Measurements from ENCODE around the gene EVX2.

Gene EVX2

DNA sequence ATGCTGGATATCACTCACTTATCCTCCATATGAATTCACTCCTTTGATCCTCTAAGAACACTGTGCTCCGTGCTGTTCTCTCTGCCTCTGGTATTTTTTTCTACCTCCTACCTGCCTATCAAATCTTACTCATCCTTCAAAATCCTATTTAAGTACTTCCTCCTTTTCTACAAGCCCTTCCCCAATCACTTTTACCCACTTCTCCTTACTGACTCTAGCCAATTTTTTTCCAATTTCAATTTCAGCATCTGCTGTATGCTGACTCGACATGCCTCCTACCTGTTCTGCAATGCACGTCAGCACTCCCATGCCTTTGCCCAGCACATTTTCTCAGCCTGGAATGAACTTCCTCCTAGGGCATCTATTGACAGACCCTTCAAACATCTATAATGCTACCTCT, 44.4 kb downstream of the EVX2 start:
- no peak for DNase-seq

DNA sequence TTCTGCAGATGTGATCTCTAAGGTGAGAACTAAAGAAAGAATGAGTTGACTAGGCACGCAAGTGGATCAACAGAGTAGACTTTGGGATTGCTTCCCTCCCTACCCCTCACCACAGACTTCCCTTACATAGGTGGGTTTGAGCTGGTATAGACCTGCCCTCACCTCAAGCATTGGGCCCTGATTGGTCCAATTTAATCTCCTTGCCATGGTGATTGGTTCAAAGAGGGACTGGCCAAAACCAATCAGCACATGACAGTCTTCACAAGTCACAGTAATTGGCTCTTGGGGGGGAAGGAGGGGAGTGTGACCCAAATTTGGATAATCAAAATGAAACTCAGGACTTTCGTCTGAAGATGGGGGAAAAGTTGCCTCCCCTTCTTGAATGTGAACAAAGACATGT, 45.1 kb downstream of the EVX2 start:
- DNase-seq: no peak

DNA sequence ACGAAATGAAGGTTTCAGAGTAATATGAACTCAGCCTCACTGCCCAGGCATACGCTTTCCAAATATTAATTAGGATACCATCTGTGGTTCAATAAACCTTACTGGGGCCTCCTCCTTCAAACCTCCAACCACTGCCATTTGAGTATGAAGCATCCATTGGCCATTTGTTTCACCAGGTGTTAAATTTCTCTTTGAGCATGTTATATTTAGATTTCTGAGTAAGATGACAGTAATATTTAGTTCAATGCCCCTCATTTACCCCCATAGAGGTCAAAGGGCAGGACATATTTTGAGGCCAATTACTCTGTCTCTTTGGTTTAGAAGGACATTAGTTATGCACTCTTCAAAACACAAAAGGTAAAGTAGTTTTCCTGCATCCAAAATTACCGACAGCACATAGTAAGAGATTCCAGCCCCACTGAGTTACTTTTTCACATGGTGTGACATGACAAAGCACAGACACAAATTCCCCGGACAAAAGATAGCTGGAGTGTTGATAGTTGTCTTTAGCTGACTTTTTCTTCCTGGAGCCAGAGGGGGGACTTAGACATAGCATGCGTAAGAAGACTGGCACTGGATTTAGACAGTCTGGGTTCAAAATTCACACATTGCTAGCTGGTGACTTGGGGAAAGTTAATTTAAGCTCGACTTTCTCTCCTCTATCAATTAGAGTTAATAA, 48.6 kb downstream of the EVX2 start:
- no peak for DNase-seq

DNA sequence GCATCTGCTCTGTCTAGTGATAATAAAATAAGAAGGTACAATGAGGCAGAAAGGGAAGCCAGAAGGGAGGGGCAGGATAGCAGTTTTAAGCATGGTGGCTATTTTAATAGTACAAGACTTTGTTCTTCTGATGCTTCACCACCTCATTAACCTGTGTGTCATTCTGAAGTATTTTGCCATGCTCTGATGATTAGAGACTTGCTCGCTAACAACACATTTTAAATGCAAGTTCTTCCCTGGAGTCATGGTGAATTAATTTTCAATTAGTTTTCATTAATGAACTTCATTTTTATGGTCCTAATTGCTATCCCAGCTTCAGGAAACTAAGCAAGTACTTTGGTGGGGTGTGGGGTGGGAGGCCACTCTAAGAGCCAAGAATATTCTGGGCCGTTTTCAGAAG, 56.0 kb downstream of the EVX2 start:
- DNase-seq: no peak

All from DMS79 treated with DMSO at 0.1 percent for 48 hours (cell line).